Measurements from ENCODE around the gene CDH22. TPM values are rescaled to one million over a fixed set of nuclear protein-coding genes. Genes with fewer than 3 reads are reported as not detected.

CDH22 gene
- total RNA-seq, 2 experiments from 2014 or later: not detected

GRCh38 chr20:46142124-46142523 is 166.2 kb downstream of the CDH22 start:
- H3K4me3 Mint-ChIP-seq: no peak overlapping the region
- H3K4me1 Mint-ChIP-seq: no peaks in the 10 kb centered on the region
- no peaks in the 10 kb centered on the region for H3K9me3 Mint-ChIP-seq
- H3K36me3 Mint-ChIP-seq: no peaks in the 10 kb centered on the region
- POLR2A ChIA-PET: no interaction called here
- ATAC-seq (ENCODE audit: low read depth) (no peak), DNase-seq (no peak)
- peaks cover 20% of the 10 kb centered on the region for H3K27me3 Mint-ChIP-seq
- H3K27ac Mint-ChIP-seq: no peak overlapping the region

- peaks cover 29% of the 10 kb centered on the region for H3K27me3 Mint-ChIP-seq
Measured at GRCh38 chr20:46139908-46140482, 168.3 kb downstream of the CDH22 start.

GRCh38 chr20:46139266-46139889 is 168.9 kb downstream of the CDH22 start:
- Mint-ChIP-seq H3K27ac (no peak overlapping the region), H3K36me3 (no peaks in the 10 kb centered on the region), H3K9me3 (no peaks in the 10 kb centered on the region), H3K4me1 (no peaks in the 10 kb centered on the region), H3K27me3 (peaks cover 31% of the 10 kb centered on the region), H3K4me3 (no peak overlapping the region)
- ATAC-seq (ENCODE audit: low read depth) (no peak), DNase-seq (no peak)
- POLR2A ChIA-PET: no interaction called here

More at GRCh38 chr20:46139908-46140482, 168.3 kb downstream of the CDH22 start:
- Mint-ChIP-seq H3K4me1 (no peaks in the 10 kb centered on the region), H3K27ac (no peak overlapping the region), H3K9me3 (no peaks in the 10 kb centered on the region), H3K4me3 (no peak overlapping the region), H3K36me3 (no peaks in the 10 kb centered on the region)
- no peak for DNase-seq
- ATAC-seq (ENCODE audit: low read depth): no peak
- POLR2A ChIA-PET: no interaction called here

GRCh38 chr20:46137816-46138215 is 170.5 kb downstream of the CDH22 start:
- H3K4me3 Mint-ChIP-seq: no peak overlapping the region
- H3K9me3 Mint-ChIP-seq: no peaks in the 10 kb centered on the region
- POLR2A ChIA-PET: no interaction called here
- DNase-seq (no peak), ATAC-seq (ENCODE audit: low read depth) (no peak)
- peaks cover 1% of the 10 kb centered on the region for H3K4me1 Mint-ChIP-seq
- no peaks in the 10 kb centered on the region for H3K36me3 Mint-ChIP-seq
- H3K27me3 Mint-ChIP-seq: peaks cover 31% of the 10 kb centered on the region
- H3K27ac Mint-ChIP-seq: no peak overlapping the region

- DNase-seq: no peak
- Mint-ChIP-seq H3K9me3 (no peaks in the 10 kb centered on the region), H3K27ac (no peak overlapping the region), H3K4me3 (no peak overlapping the region), H3K4me1 (peaks cover 2% of the 10 kb centered on the region), H3K27me3 (peaks cover 29% of the 10 kb centered on the region), H3K36me3 (no peaks in the 10 kb centered on the region)
- POLR2A ChIA-PET: no interaction called here
- no peak for ATAC-seq (ENCODE audit: low read depth)
Measured at GRCh38 chr20:46135856-46136633, 172.3 kb downstream of the CDH22 start.

GRCh38 chr20:46134716-46135115 is 173.6 kb downstream of the CDH22 start:
- no peak for DNase-seq
- H3K27ac Mint-ChIP-seq: no peak overlapping the region
- no peaks in the 10 kb centered on the region for H3K36me3 Mint-ChIP-seq
- peaks cover 2% of the 10 kb centered on the region for H3K4me1 Mint-ChIP-seq
- POLR2A ChIA-PET: no interaction called here
- H3K9me3 Mint-ChIP-seq: no peaks in the 10 kb centered on the region
- peaks cover 28% of the 10 kb centered on the region for H3K27me3 Mint-ChIP-seq
- no peak overlapping the region for H3K4me3 Mint-ChIP-seq
- no peak for ATAC-seq (ENCODE audit: low read depth)

GRCh38 chr20:46133886-46134654 is 174.2 kb downstream of the CDH22 start:
- no peaks in the 10 kb centered on the region for H3K36me3 Mint-ChIP-seq
- POLR2A ChIA-PET: no interaction called here
- H3K27me3 Mint-ChIP-seq: peaks cover 25% of the 10 kb centered on the region
- no peaks in the 10 kb centered on the region for H3K9me3 Mint-ChIP-seq
- DNase-seq (no peak), ATAC-seq (ENCODE audit: low read depth) (no peak)
- H3K4me3 Mint-ChIP-seq: no peak overlapping the region
- no peak overlapping the region for H3K27ac Mint-ChIP-seq
- peaks cover 2% of the 10 kb centered on the region for H3K4me1 Mint-ChIP-seq

- Mint-ChIP-seq H3K4me3 (no peak overlapping the region), H3K4me1 (peaks cover 2% of the 10 kb centered on the region), H3K9me3 (no peaks in the 10 kb centered on the region), H3K27me3 (peaks cover 24% of the 10 kb centered on the region), H3K27ac (no peak overlapping the region), H3K36me3 (no peaks in the 10 kb centered on the region)
- ATAC-seq (ENCODE audit: low read depth): peak; percentile 87
- peak; percentile 71 for DNase-seq
- POLR2A ChIA-PET: no interaction called here
Measured at GRCh38 chr20:46132705-46133120, 175.6 kb downstream of the CDH22 start.

GRCh38 chr20:46131396-46131795 is 176.9 kb downstream of the CDH22 start:
- no peaks in the 10 kb centered on the region for H3K9me3 Mint-ChIP-seq
- no peaks in the 10 kb centered on the region for H3K36me3 Mint-ChIP-seq
- POLR2A ChIA-PET: no interaction called here
- no peak overlapping the region for H3K4me3 Mint-ChIP-seq
- ATAC-seq (ENCODE audit: low read depth) (no peak), DNase-seq (no peak)
- no peak overlapping the region for H3K27ac Mint-ChIP-seq
- peaks cover 2% of the 10 kb centered on the region for H3K4me1 Mint-ChIP-seq
- H3K27me3 Mint-ChIP-seq: peaks cover 21% of the 10 kb centered on the region

GRCh38 chr20:46130534-46130933 is 177.8 kb downstream of the CDH22 start:
- H3K9me3 Mint-ChIP-seq: no peaks in the 10 kb centered on the region
- H3K27me3 Mint-ChIP-seq: peaks cover 14% of the 10 kb centered on the region
- ATAC-seq (ENCODE audit: low read depth) (no peak), DNase-seq (no peak)
- POLR2A ChIA-PET: no interaction called here
- H3K4me3 Mint-ChIP-seq: no peak overlapping the region
- H3K4me1 Mint-ChIP-seq: peaks cover 2% of the 10 kb centered on the region
- H3K27ac Mint-ChIP-seq: no peak overlapping the region
- no peaks in the 10 kb centered on the region for H3K36me3 Mint-ChIP-seq

- peaks cover 2% of the 10 kb centered on the region for H3K4me1 Mint-ChIP-seq
- POLR2A ChIA-PET: no interaction called here
- DNase-seq (no peak), ATAC-seq (ENCODE audit: low read depth) (no peak)
- H3K4me3 Mint-ChIP-seq: no peak overlapping the region
- no peak overlapping the region for H3K27ac Mint-ChIP-seq
- H3K9me3 Mint-ChIP-seq: no peaks in the 10 kb centered on the region
- peaks cover 14% of the 10 kb centered on the region for H3K27me3 Mint-ChIP-seq
- no peaks in the 10 kb centered on the region for H3K36me3 Mint-ChIP-seq
Measured at GRCh38 chr20:46129955-46130481, 178.3 kb downstream of the CDH22 start.

GRCh38 chr20:46128310-46129151 is 179.8 kb downstream of the CDH22 start:
- no peaks in the 10 kb centered on the region for H3K36me3 Mint-ChIP-seq
- no peaks in the 10 kb centered on the region for H3K9me3 Mint-ChIP-seq
- H3K4me1 Mint-ChIP-seq: peaks cover 6% of the 10 kb centered on the region
- H3K4me3 Mint-ChIP-seq: no peak overlapping the region
- DNase-seq: peak; percentile 32
- no peak overlapping the region for H3K27ac Mint-ChIP-seq
- ATAC-seq (ENCODE audit: low read depth): no peak
- H3K27me3 Mint-ChIP-seq: peaks cover 12% of the 10 kb centered on the region
- POLR2A ChIA-PET: interaction anchor here (0.7 kb wide), 1 partner anchor 106 kb away, joined by 4 read pairs; no protein-coding TSS in a partner anchor
